ENCODE data around the gene SMCHD1. TPM values are rescaled to one million over a fixed set of nuclear protein-coding genes. Genes with fewer than 3 reads are reported as not detected.

The SMCHD1 gene
- 54.0 TPM for polyA plus RNA-seq

DNA sequence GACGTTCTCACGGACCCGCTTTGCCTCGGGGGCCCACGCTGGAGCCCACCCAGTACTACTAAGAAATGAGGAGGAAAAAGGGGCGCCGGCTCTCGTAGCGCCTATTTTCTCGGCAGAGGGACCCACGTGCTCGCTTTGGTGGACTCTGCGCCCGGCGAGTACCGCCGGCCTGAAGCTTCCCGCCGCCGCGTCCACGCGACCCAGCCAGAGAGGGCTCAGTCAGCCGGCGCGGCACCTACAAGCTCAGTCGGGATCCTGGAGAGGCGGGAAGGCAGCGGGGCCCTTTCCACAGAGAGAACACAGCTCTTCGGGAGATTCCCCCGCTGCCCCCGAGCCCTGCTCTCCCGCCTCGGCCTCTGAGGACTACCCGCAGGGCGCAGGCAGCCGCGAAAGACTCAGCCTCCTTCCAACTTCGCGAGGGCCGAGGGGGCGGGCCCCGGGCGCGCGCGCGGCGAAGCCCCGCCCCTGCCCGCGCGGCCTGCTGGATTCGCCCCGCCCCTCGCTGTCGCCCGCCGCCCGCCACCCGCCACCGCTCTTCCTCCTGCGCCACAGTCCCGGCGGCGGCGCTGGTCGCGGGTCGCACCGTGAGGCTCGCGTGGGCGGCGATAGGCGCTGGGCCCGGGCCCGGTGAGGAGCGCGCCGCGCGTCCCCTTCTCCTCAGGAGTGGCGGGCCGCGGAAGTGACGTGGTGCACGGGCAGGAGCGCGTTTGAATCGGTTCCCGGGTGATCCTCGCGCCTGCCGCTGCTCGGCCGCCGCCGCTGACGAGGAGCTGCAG lies at the start of gene SMCHD1:
Gene SMCHD1 (plus strand): TSS at position 549 of the 776 bp plus-strand sequence. CDS start 350 bp downstream, outside the sequence.
- peak within 1 kb of the TSS; percentile 93 to 99 (median 98) for H3K4me3 Mint-ChIP-seq
- H3K27me3 Mint-ChIP-seq: no peaks in the 10 kb centered on the region
- H3K36me3 Mint-ChIP-seq: peaks cover 2% of the 10 kb centered on the region
- peak within 1 kb of the TSS; percentile 98 to 99 (median 98) for H3K27ac Mint-ChIP-seq
- peaks cover 0 to 2% (median 0%) of the 10 kb centered on the region in 3 donors for H3K9me3 Mint-ChIP-seq
- H3K4me1 Mint-ChIP-seq: peaks cover 23 to 34% (median 29%) of the 10 kb centered on the region in 3 donors

DNA sequence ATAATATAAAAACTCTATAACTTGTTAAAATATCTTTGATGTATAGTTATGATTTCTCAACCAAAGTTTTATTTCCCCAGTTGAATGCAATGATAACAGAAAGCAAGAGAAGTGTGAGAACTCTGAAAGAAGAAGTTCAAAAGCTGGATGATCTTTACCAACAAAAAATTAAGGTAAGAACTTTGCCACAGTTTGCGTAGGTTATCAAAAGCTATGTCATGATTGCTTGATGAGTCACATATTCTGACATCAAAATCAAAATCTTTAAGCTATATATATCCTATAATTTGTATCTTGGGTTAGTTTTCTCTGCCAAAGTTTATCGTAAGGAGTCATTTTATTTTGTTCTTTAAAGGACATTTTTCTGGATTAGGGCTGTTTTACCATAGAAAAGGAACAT lies 49.2 kb upstream of the SMCHD1 start:
- Mint-ChIP-seq H3K27ac (peak overlapping the region; percentile 35 to 78 (median 59)), H3K4me1 (peaks cover 22 to 30% (median 25%) of the 10 kb centered on the region in 3 donors), H3K36me3 (no peaks in the 10 kb centered on the region), H3K4me3 (peak overlapping the region in 2 of 4 donors; percentile 58 to 73), H3K27me3 (no peaks in the 10 kb centered on the region), H3K9me3 (no peaks in the 10 kb centered on the region)

DNA sequence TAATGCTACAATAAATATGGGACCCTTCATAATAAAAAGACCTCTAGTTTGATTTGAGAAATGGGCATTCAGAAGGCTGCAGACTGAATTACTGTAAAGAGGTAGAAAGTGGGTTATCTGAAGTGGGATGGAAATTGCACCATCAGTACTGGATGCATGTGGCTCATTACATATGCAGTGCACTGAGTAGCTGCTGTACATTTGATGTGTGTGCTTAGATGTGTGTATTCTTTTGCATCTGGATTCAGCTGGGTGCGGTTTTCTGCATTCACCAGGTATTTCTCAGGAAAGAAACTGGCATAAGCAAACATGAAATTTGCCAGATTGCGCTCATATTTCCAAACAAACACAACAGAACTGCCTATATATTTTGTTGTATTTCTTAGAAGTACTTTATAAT lies 45.9 kb upstream of the SMCHD1 start:
- Mint-ChIP-seq H3K27me3 (no peaks in the 10 kb centered on the region), H3K4me1 (peaks cover 16 to 20% (median 19%) of the 10 kb centered on the region in 3 donors), H3K36me3 (peaks cover 4% of the 10 kb centered on the region), H3K4me3 (no peak overlapping the region), H3K9me3 (no peaks in the 10 kb centered on the region), H3K27ac (peak overlapping the region in 1 of 3 donors; percentile 53)

DNA sequence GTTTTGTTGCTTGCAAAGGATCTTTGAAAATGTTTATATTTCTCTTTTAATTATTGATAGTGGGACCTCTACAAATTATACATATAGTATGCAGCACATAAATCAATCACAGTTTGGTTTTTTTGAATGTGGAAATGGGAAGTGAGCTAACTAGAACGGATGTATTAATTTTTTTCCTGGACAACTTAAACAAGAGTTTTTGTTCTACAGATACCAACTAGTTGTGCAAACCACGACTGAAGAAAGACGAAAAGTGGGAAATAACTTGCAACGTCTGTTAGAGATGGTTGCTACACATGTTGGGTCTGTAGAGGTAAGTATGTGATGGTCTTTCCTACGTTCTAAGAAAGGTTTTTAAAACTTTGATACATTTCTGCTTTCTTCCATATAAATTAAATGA lies 45.0 kb upstream of the SMCHD1 start:
- Mint-ChIP-seq H3K4me1 (peaks cover 7 to 11% (median 11%) of the 10 kb centered on the region in 3 donors), H3K36me3 (peaks cover 4% of the 10 kb centered on the region), H3K9me3 (peaks cover 0 to 9% (median 7%) of the 10 kb centered on the region in 3 donors), H3K27me3 (no peaks in the 10 kb centered on the region), H3K27ac (no peak overlapping the region), H3K4me3 (no peak overlapping the region)

DNA sequence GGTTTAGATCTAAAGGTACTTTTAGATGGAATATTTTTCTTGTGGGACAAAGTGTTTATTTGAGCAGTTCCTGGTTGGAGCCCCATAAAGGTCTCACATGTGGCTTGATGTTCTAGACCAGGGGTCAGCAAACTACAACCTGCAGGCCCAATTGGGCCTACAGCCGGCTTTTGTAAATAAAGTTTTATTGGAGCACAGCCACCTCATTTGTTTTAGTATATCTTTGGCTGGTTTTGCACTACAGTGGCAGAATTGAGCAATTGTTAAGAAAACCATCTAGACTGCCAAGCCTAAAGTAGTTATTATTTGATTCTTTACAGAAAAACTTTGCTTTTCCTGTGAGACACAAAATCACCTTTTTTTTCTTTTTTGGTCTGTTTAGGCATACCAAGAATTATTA lies 42.5 kb upstream of the SMCHD1 start:
- Mint-ChIP-seq H3K27me3 (no peaks in the 10 kb centered on the region), H3K4me3 (no peak overlapping the region), H3K27ac (no peak overlapping the region)

DNA sequence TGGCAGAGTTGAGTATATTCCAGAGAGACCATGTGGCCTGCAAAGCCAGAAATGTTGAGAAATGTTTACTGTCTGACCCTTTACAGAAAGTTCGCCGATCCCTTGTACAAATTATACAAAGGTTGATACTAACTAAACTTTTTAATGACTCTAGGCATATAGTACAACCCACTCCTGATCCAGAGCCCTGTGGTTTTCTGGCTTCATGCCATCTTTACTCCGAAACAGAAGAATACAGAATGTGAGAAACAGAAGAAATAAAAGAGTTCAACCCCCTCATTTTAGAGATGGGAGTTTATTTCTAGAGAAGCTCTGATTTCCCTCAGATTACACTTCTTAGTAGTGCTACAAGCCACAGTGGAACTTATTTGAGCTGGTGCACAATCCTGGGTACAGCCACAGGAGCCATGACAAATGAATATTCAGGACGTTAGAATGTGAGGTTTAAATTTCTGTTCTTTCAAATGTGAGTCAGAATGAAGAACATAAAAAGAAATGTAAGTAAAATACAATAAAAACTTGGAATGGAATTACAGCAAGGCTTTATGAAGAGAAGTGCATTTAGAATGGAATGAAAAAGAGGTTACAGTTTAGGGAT lies 38.0 kb upstream of the SMCHD1 start:
- H3K36me3 Mint-ChIP-seq: peaks cover 6% of the 10 kb centered on the region
- no peak overlapping the region for H3K4me3 Mint-ChIP-seq
- H3K9me3 Mint-ChIP-seq: peaks cover 0 to 9% (median 7%) of the 10 kb centered on the region in 3 donors
- H3K27ac Mint-ChIP-seq: no peak overlapping the region
- H3K27me3 Mint-ChIP-seq: no peaks in the 10 kb centered on the region
- peaks cover 0 to 4% (median 4%) of the 10 kb centered on the region in 3 donors for H3K4me1 Mint-ChIP-seq

More for the DNA sequence above, 42.5 kb upstream of the SMCHD1 start:
- peaks cover 0 to 9% (median 7%) of the 10 kb centered on the region in 3 donors for H3K9me3 Mint-ChIP-seq
- H3K4me1 Mint-ChIP-seq: peaks cover 0 to 5% (median 3%) of the 10 kb centered on the region in 3 donors
- peaks cover 7% of the 10 kb centered on the region for H3K36me3 Mint-ChIP-seq

DNA sequence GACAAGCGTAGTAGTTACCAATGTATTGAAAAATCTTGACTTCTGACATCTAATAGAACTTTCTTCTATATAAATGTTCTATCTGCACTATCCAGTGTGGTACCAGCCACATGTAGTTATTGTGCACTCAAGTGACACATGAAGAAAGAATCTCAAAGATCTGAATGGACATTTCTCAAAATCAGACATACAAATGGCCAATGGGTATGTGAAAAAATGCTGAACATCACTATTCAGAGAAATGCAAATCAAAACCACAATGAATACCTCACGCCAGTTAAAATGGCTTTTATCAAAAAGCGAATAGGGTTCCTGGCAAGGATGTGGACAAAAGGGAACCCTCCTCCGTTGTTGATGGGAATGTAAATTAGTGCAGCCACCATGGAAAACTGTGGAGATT lies 37.5 kb upstream of the SMCHD1 start:
- no peak overlapping the region for H3K27ac Mint-ChIP-seq
- H3K4me3 Mint-ChIP-seq: no peak overlapping the region
- peaks cover 0 to 9% (median 7%) of the 10 kb centered on the region in 3 donors for H3K9me3 Mint-ChIP-seq
- no peaks in the 10 kb centered on the region for H3K27me3 Mint-ChIP-seq
- H3K4me1 Mint-ChIP-seq: peaks cover 0 to 4% (median 3%) of the 10 kb centered on the region in 3 donors
- H3K36me3 Mint-ChIP-seq: peaks cover 3% of the 10 kb centered on the region

DNA sequence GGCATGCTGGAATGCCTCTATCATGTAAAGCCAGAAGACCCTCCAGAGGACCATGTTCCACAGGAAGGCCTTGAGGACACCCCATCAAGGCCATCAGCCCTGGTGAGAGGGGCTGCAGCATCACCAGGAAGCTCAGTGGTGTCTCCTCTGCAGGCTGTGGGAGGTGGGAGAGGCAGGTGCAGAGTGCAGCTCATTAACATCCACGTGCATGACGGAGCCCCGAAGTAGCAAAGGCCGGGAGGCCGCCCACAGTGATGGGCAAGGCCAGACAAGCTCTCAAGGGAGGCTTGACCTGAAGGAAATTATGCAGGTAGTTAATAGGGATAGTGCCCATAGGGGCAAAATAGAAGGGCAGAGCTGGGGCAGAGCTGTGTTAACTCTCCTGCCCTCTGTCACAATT lies 30.3 kb upstream of the SMCHD1 start:
- Mint-ChIP-seq H3K36me3 (no peaks in the 10 kb centered on the region), H3K4me3 (peak overlapping the region in 3 of 4 donors; percentile 33 to 68 (median 48)), H3K27me3 (no peaks in the 10 kb centered on the region), H3K27ac (peak overlapping the region in 1 of 3 donors; percentile 63), H3K4me1 (peaks cover 5 to 12% (median 7%) of the 10 kb centered on the region in 3 donors), H3K9me3 (peaks cover 0 to 2% (median 0%) of the 10 kb centered on the region in 3 donors)

DNA sequence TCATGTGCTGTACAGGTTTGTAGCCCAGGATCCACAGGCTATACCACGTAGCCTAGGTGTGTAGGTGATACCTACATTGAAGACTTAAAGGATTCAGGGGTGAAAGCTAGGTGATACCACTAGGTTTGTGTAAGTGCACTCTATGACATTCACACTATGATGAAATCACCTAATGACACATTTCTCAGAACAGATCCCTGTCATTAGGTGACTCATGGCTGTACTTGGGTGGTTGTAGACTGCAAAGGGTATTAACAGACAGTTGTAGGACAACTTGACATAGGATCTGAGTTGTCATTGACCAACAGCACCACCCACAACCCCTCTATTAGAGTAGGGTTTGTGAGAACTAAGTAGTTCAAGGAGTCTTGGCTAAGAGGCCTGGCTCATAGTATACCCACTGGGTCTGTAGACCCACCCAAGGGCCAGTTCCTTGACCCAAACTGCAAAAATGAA lies 27.7 kb upstream of the SMCHD1 start:
- Mint-ChIP-seq H3K9me3 (peaks cover 2 to 3% (median 3%) of the 10 kb centered on the region in 3 donors), H3K4me1 (peaks cover 5 to 13% (median 9%) of the 10 kb centered on the region in 3 donors), H3K36me3 (peaks cover 2% of the 10 kb centered on the region), H3K27me3 (no peaks in the 10 kb centered on the region), H3K4me3 (no peak overlapping the region), H3K27ac (no peak overlapping the region)

DNA sequence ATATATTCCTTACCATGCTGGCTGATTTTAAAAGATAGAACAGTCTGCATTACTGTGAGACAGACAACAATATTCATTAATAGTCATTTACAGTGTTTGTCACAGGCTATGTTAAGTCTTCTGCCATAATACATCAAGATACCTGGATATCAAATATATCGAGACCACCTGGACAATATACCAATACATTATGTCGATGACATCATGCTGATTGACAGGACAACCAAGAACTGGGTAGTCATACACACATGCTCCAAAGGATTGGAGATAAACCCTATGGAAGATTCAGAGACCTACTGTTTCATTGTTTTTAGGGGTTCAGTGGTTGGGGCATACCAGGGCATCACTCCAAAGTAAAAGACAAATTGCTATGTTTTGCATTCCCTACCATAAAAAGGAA lies 26.5 kb upstream of the SMCHD1 start:
- Mint-ChIP-seq H3K27me3 (no peaks in the 10 kb centered on the region), H3K4me1 (peaks cover 10 to 20% (median 17%) of the 10 kb centered on the region in 3 donors), H3K4me3 (no peak overlapping the region), H3K9me3 (peaks cover 2 to 3% (median 3%) of the 10 kb centered on the region in 3 donors), H3K27ac (no peak overlapping the region), H3K36me3 (peaks cover 2% of the 10 kb centered on the region)

DNA sequence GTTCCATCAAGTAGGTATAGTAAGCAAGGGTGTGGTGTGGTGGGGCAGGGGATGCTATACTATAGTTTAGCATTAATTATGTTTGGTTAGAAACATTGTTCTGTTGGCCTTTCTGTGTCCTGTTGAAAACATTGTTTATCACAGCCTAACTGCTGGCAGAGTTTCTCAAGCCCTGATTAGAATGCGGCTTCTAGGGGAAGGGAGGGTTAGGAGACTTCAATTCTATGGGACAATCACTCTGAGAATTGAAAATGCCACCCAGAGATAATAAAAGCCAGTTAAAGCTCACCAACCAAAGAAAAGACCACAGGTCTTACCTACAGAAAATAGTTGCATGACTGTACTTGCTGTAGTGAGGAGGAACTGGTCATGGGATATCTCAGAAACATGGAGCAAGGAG lies 19.9 kb upstream of the SMCHD1 start:
- H3K27ac Mint-ChIP-seq: peak overlapping the region; percentile 96 to 100 (median 97)
- peaks cover 3 to 6% (median 4%) of the 10 kb centered on the region in 3 donors for H3K9me3 Mint-ChIP-seq
- peaks cover 2% of the 10 kb centered on the region for H3K36me3 Mint-ChIP-seq
- H3K4me1 Mint-ChIP-seq: peaks cover 43 to 64% (median 56%) of the 10 kb centered on the region in 3 donors
- peak overlapping the region in 3 of 4 donors; percentile 50 to 85 (median 79) for H3K4me3 Mint-ChIP-seq
- H3K27me3 Mint-ChIP-seq: no peaks in the 10 kb centered on the region

DNA sequence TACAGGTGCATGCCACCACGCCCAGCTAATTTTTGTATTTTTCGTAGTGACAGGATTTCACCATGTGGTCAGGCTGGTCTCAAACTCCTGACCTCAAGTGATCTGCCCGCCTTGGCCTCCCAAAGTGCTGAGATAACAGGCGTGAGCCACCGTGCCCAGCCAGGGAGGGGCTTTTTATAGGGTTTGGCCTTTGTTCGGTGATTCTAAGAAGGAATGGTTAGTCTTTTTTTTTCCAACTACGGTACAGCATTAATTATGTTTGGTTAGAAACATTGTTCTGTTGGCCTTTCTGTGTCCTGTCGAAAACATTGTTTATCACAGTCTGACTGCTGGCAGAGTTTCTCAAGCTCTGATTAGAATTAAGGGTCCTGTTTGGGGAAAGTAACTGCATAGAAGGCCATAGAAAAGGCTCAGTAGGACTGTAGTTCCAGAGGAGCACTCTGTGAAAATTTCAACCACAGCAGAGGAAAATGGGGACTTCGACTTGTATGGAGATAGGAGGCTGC lies 19.3 kb upstream of the SMCHD1 start:
- Mint-ChIP-seq H3K9me3 (peaks cover 3 to 6% (median 4%) of the 10 kb centered on the region in 3 donors), H3K4me1 (peaks cover 47 to 68% (median 59%) of the 10 kb centered on the region in 3 donors), H3K27ac (peak overlapping the region; percentile 96 to 100 (median 97)), H3K4me3 (peak overlapping the region; percentile 79 to 90 (median 83)), H3K36me3 (no peaks in the 10 kb centered on the region), H3K27me3 (no peaks in the 10 kb centered on the region)

DNA sequence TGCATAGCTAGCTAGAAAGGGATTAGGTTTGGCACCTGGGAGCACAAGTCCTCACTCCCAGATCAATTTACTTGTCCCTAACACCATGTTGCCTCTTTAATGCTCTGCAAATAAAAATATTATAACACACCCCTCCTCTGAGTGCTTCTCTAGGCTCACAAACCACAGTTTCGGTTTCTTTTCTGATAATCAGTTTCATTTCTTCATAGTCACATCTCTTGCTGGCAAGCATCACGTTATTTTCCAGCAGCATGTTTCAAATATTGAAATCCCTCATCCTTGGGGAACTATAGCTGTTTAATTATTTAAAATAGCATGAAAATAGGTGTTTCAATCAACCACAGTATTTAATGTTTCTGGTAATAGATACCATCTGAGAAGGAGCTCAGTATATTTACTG lies 13.9 kb upstream of the SMCHD1 start:
- Mint-ChIP-seq H3K27ac (peak overlapping the region; percentile 65 to 96 (median 94)), H3K27me3 (no peaks in the 10 kb centered on the region), H3K4me3 (peak overlapping the region; percentile 63 to 88 (median 76)), H3K9me3 (no peaks in the 10 kb centered on the region), H3K36me3 (no peaks in the 10 kb centered on the region), H3K4me1 (peaks cover 33 to 40% (median 39%) of the 10 kb centered on the region in 3 donors)

DNA sequence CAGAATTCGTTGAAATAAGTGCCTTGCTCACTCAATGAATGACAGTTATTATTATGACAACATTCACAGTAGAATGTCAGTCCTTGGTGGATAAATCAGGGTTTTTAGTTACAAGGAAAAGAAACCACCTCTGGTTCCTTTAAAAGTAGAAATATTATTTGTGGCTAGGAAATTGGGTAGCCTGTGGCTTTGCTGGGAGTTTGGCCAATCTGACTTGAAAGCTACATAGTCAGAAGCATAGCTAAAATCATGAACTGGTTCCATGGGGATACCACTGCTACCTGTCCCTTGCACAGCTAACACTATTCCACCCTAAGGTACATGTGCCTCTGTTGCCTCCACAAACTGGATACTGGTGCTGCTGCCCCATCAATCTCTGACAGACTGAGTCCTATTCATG lies 12.8 kb upstream of the SMCHD1 start:
- Mint-ChIP-seq H3K9me3 (no peaks in the 10 kb centered on the region), H3K27me3 (no peaks in the 10 kb centered on the region), H3K36me3 (no peaks in the 10 kb centered on the region), H3K4me3 (peak overlapping the region in 1 of 4 donors; percentile 38), H3K27ac (peak overlapping the region in 1 of 3 donors; percentile 86), H3K4me1 (peaks cover 23 to 32% (median 32%) of the 10 kb centered on the region in 3 donors)

DNA sequence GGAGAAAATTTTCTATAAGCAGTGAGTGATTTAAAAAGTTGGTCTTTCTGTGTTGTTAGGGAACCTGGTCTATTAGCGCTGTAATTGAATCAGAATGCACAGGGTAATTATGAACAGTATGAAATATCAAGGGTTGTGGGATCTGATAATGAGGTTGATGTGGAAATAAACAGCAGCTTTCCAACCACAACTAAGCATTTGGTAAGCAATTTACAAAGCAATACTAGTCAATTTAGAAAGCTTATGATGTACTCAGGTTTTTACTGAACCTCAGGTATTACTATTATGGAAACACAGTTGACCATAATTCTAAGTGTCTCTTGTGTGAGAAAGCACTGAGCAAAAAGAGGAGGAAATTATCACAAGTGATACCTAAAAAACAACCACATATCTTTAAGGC lies 11.0 kb upstream of the SMCHD1 start:
- H3K27ac Mint-ChIP-seq: no peak overlapping the region
- H3K27me3 Mint-ChIP-seq: no peaks in the 10 kb centered on the region
- no peaks in the 10 kb centered on the region for H3K36me3 Mint-ChIP-seq
- no peaks in the 10 kb centered on the region for H3K9me3 Mint-ChIP-seq
- H3K4me1 Mint-ChIP-seq: peaks cover 15 to 21% (median 18%) of the 10 kb centered on the region in 3 donors
- H3K4me3 Mint-ChIP-seq: no peak overlapping the region

Measured in IgD-negative memory B cell (primary cell).